K562 (cell line): ENCODE measurements around the gene EFNA5. TPM values are rescaled to one million over a fixed set of nuclear protein-coding genes. Genes with fewer than 3 reads are reported as not detected.

Source experiments
- ATAC-seq: fragments of 200-7000 bp; cut with Tn5 transposase; 3 replicates; pipeline ENCODE4 v1.9.1; 2020; ENCODE audit warnings: moderate library complexity
- BruUV-seq: library from RNA; stranded (reverse); fragments of 400-500 nt; replicated peaks from 2 replicates; lab custom pipeline; 2021; lab: Mats Ljungman, UMichigan
- CTCF ChIA-PET: fragments of 300-600 bp; formaldehyde crosslinking; extraction: SDS; loops from one replicate; lab custom pipeline; 2021; ENCODE audit warnings: low intra/inter-chr PET ratio; lab: Yijun Ruan, JAX
- POLR2A ChIA-PET: fragments of 300-600, 350-650 bp; sonication (Branson Sonifier 250); formaldehyde crosslinking; extraction: SDS; loops from one replicate; lab custom pipeline; 2021; ENCODE audit warnings: antibody characterized with exemption, inconsistent platforms; lab: Yijun Ruan, JAX
- DNase-seq, 4 experiments: peaks; one replicate each; pipeline versions ENCODE4 v3.0.0 to v3.0.0-alpha.2; 2011 to 2018; ENCODE audit warnings: low spot score in 3 of 4, mixed read lengths in 3 of 4; ENCODE audit errors: extremely low read depth in 1 of 4
- FAIRE-seq: peaks from 2 replicates; lab custom pipeline; 2011; peaks lifted over from hg19 to GRCh38; lab: Jason Lieb, UNC
- H2AFZ ChIP-seq: 2 replicates; pipeline ENCODE4 v1.6.0; 2011; ENCODE audit warnings: low read depth, low read length, control low read depth, inconsistent platforms
- H3K27ac ChIP-seq: fragments of 200-600 bp; 3 replicates; pipeline ENCODE4 v1.8.0; 2011; ENCODE audit warnings: low read depth, mild to moderate bottlenecking, control low read depth, inconsistent platforms, low read length, moderate library complexity, mixed read lengths; ENCODE audit errors: extremely low read depth
- H3K27me3 ChIP-seq, 2 experiments: fragments of 300-600 bp in 1 of 2; 2 replicates in 1 of 2; 3 replicates in 1 of 2; pipeline versions ENCODE4 v1.6.0 to v1.8.0; 2011; ENCODE audit warnings: inconsistent platforms in 2 of 2, low read length in 2 of 2, mild to moderate bottlenecking in 1 of 2, mixed read lengths in 1 of 2, moderate library complexity in 1 of 2; ENCODE audit not compliant: control insufficient read depth in 2 of 2, insufficient read depth in 2 of 2
- H3K36me3 ChIP-seq: fragments of 300-600 bp; 3 replicates; pipeline ENCODE4 v1.8.0; 2011; ENCODE audit warnings: mild to moderate bottlenecking, low read length, inconsistent platforms; ENCODE audit not compliant: control insufficient read depth, insufficient read depth
- H3K4me1 ChIP-seq, 2 experiments: fragments of 200-600 bp in 1 of 2; replicated peaks in 1 of 2; 2 replicates in 1 of 2; 3 replicates in 1 of 2; pipeline versions ENCODE4 v1.5.1 to v1.8.0; 2011; ENCODE audit warnings: inconsistent platforms in 2 of 2, low read length in 2 of 2, mild to moderate bottlenecking in 1 of 2, mixed read lengths in 1 of 2, moderate library complexity in 1 of 2; ENCODE audit not compliant: control insufficient read depth in 2 of 2, insufficient read depth in 2 of 2
- H3K4me2 ChIP-seq: 2 replicates; pipeline ENCODE4 v1.6.1; 2011; ENCODE audit warnings: low read length, control low read depth, inconsistent platforms, mixed read lengths; ENCODE audit not compliant: insufficient read depth
- H3K4me3 ChIP-seq: fragments of 200-600 bp; sonication (generic), shearing (Covaris generic); 2 replicates; pipeline ENCODE4 v1.5.1; 2016; ENCODE audit warnings: control low read depth, inconsistent platforms
- H3K79me2 ChIP-seq: fragments of 200-600 bp; 3 replicates; pipeline ENCODE4 v1.8.0; 2011; ENCODE audit warnings: low read length, inconsistent platforms; ENCODE audit not compliant: control insufficient read depth, insufficient read depth
- H3K9ac ChIP-seq, 2 experiments: 2 replicates each; pipeline versions ENCODE4 v1.6.0 to v1.6.1; 2011; ENCODE audit warnings: low read depth in 2 of 2, low read length in 2 of 2, control low read depth in 1 of 2, inconsistent platforms in 1 of 2, mild to moderate bottlenecking in 1 of 2, mixed read lengths in 1 of 2; ENCODE audit not compliant: insufficient read depth in 1 of 2
- H3K9me1 ChIP-seq: one replicate; pipeline ENCODE4 v1.6.0; 2011; ENCODE audit warnings: inconsistent platforms, mild to moderate bottlenecking, low read length, moderate library complexity; ENCODE audit not compliant: control insufficient read depth, insufficient read depth
- H3K9me3 ChIP-seq: replicated peaks from 2 replicates; pipeline ENCODE4 v1.5.1; 2011; ENCODE audit warnings: low read depth, low read length, inconsistent platforms; ENCODE audit not compliant: control insufficient read depth, insufficient read depth
- H4K20me1 ChIP-seq: replicated peaks from 2 replicates; pipeline ENCODE4 v1.6.1; 2011; ENCODE audit warnings: low read length, inconsistent platforms, mixed read lengths; ENCODE audit not compliant: control insufficient read depth, insufficient read depth
- CBFA2T3 ChIP-seq: fragments of 450-650 bp; IDR thresholded peaks from 2 replicates; pipeline ENCODE4 v1.6.1; 2017
- FOSL1 ChIP-seq: fragments of 200-800 bp; sonication (Bioruptor generic); conservative IDR thresholded peaks from 2 replicates; pipeline ENCODE4 v1.6.1; 2016; ENCODE audit warnings: missing genetic modification characterization, missing compliant biosample characterization
- HMG20B ChIP-seq: fragments of 250-450 bp; sonication (Bioruptor Pico); IDR thresholded peaks from 2 replicates; pipeline ENCODE4 v1.5.0; 2021; ENCODE audit warnings: mild to moderate bottlenecking
- NR2F6 ChIP-seq: fragments of 450-650 bp; formaldehyde crosslinking; IDR thresholded peaks from 2 replicates; pipeline ENCODE4 v1.4.0; 2020; ENCODE audit warnings: mild to moderate bottlenecking
- TEAD1 ChIP-seq, 2 experiments: fragments of 450-650 bp in 1 of 2; sonication (generic) in 1 of 2; formaldehyde crosslinking; IDR thresholded peaks; 2 replicates each; pipeline versions ENCODE4 v1.4.0 to v1.8.0; 2020 to 2022; ENCODE audit warnings: mild to moderate bottlenecking in 2 of 2, missing genetic modification reagents in 1 of 2
- ZNF174 ChIP-seq: fragments of 250-450 bp; sonication (Bioruptor Pico); IDR thresholded peaks from 2 replicates; pipeline ENCODE4 v1.4.0; 2020; ENCODE audit warnings: mild to moderate bottlenecking
- ZNF277 ChIP-seq: fragments of 250-450 bp; sonication (Bioruptor Pico); IDR thresholded peaks from 2 replicates; pipeline ENCODE4 v1.8.0; 2022; ENCODE audit warnings: inconsistent platforms, mild to moderate bottlenecking, moderate library complexity, borderline replicate concordance
- WGBS: fragments of 100-300 bp; shearing (Covaris generic); methylation state at CpG from one replicate; pipeline ENCODE4 v1.1.6; 2016; ENCODE audit warnings: low coverage, mixed read lengths; ENCODE audit not compliant: insufficient coverage; ENCODE audit errors: missing lambda C conversion rate; 5-methylcytosine and 5-hydroxymethylcytosine counted together
- in situ Hi-C: fragments of 300-500 bp; cut with MboI; formaldehyde crosslinking; loops from 4 replicates; pipeline ENCODE4 v1.15.0; 2018; ENCODE audit warnings: inconsistent platforms, mixed read lengths
- intact Hi-C: fragments of 100-400 bp; cut with micrococcal nuclease; formaldehyde crosslinking; loops from 2 replicates; pipeline ENCODE4 v1.14.2; 2022
- polyA plus RNA-seq, 8 experiments: library from polyadenylated mRNA; depleted of rRNA in 4 of 8; stranded (reverse) in 5 of 8; unstranded in 3 of 8; fragments of >200 nt; fragmentation: Nextera tagmentation in 2 of 8; fragmentation: Illumina TruSeq in 1 of 8; extraction: Ambion mirVana in 2 of 8; extraction: Trizol in 1 of 8; gene quantifications; 2 replicates each; pipeline versions ENCODE4 v1.2.1 to v1.2.3, GENCODE V29; 2011 to 2014; ENCODE audit warnings: inconsistent platforms in 1 of 8, missing spikeins in 1 of 8
- total RNA-seq, 7 experiments: library from RNA; depleted of rRNA in 6 of 7; stranded (reverse); fragments of >200 nt in 6 of 7; fragmentation: Illumina TruSeq in 2 of 7; extraction: Trizol in 2 of 7; gene quantifications; 2 replicates each; pipeline versions ENCODE4 v1.2.1 to v1.2.3, GENCODE V29; 2011 to 2021; ENCODE audit warnings: low replicate concordance in 1 of 7

Gene EFNA5
- total and polyA plus RNA-seq, 9 of the 15 experiments (the other 6 are each of a cell fraction or from before 2014, with no cell fraction given): 0.20 TPM; not detected in 8

- BruUV-seq: no TSS peak
- H3K4me1 ChIP-seq: no peaks in the 10 kb centered on the region
- ChIA-PET CTCF (no interaction called here), POLR2A (interaction anchor here (1.0 kb wide), 1 partner anchor 1849 kb away, joined by 4 read pairs; no protein-coding TSS in a partner anchor)
- no peaks in the 10 kb centered on the region for H4K20me1 ChIP-seq
- H3K9me1 ChIP-seq: no peaks in the 10 kb centered on the region
- DNase-seq (no peak), FAIRE-seq (no peak), ATAC-seq (no peak)
- in situ Hi-C loops (no loop called here), intact Hi-C loops (no loop called here)
- no peak for TF ChIP-seq ZNF277
- TF ChIP-seq NR2F6 (CRISPR knock-in tag): no peak
- no peak for TF ChIP-seq TEAD1 (CRISPR knock-in tag; IDR thresholded peaks at IDR 0.05)
- no peak for TF ChIP-seq CBFA2T3
- no peak for TF ChIP-seq FOSL1
- no peak for TF ChIP-seq HMG20B (CRISPR knock-in tag)
- TF ChIP-seq ZNF174 (CRISPR knock-in tag): no peak
- no peaks in the 10 kb centered on the region for H3K9me3 ChIP-seq
- H2AFZ ChIP-seq: no peak overlapping the region
- no peak overlapping the region for H3K9ac ChIP-seq
- no peaks in the 10 kb centered on the region for H3K27me3 ChIP-seq
- no peaks in the 10 kb centered on the region for H3K79me2 ChIP-seq
- no peak overlapping the region for H3K27ac ChIP-seq
- H3K4me3 ChIP-seq: no peak overlapping the region
- H3K4me2 ChIP-seq: no peak overlapping the region
- H3K36me3 ChIP-seq: no peaks in the 10 kb centered on the region
- WGBS: under 1% methylated on average over 11 of the region's 14 CpGs
Measured at GRCh38 chr5:107570805-107571531, 99.8 kb downstream of the EFNA5 start.
